Measurements from ENCODE around the gene PM20D2.

- no peak for TF ChIP-seq CTCF (IDR thresholded peaks at IDR 0.05; ENCODE audit: low read depth, low read length)
- TF ChIP-seq EZH2phosphoT487 (IDR thresholded peaks at IDR 0.05; ENCODE audit: low read depth), result no peak
Measured at GRCh38 chr6:89187504-89187903, 41.6 kb downstream of the PM20D2 start.
